Endothelial cell of umbilical vein (primary cell): ENCODE measurements around the gene EML6. TPM values are rescaled to one million over a fixed set of nuclear protein-coding genes. Genes with fewer than 3 reads are reported as not detected.
A peak's percentile ranks its signal among the peaks of the same experiment; 100 is the strongest.

Source experiments
- BruUV-seq: library from RNA; stranded (reverse); fragments of 400-500 nt; replicated peaks from 2 replicates; lab custom pipeline; 2021; lab: Mats Ljungman, UMichigan
- CTCF ChIA-PET: fragments of 300-600, 350-600 bp; sonication (Branson Sonifier 250); formaldehyde crosslinking; loops from one replicate; lab custom pipeline; 2021; ENCODE audit warnings: antibody characterized with exemption, inconsistent platforms; lab: Charles Lee
- POLR2A ChIA-PET: fragments of 300-600, 350-600 bp; sonication (Branson Sonifier 250); formaldehyde crosslinking; loops from one replicate; lab custom pipeline; 2021; ENCODE audit warnings: antibody characterized with exemption, inconsistent platforms; lab: Charles Lee
- DNase-seq: peaks from one replicate; pipeline ENCODE4 v3.0.0-alpha.2; 2011; ENCODE audit warnings: low read depth, low spot score
- FAIRE-seq: peaks from 2 replicates; lab custom pipeline; 2011; peaks lifted over from hg19 to GRCh38; lab: Jason Lieb, UNC
- H2AFZ ChIP-seq: 2 replicates; pipeline ENCODE4 v1.6.0; 2012; ENCODE audit warnings: low read depth, low read length, control low read depth, inconsistent platforms
- H3K27ac ChIP-seq: 2 replicates; pipeline ENCODE4 v1.5.1; 2011; ENCODE audit warnings: low read depth, mild to moderate bottlenecking, control low read depth, low read length, moderate library complexity; ENCODE audit not compliant: insufficient read depth
- H3K27me3 ChIP-seq, 2 experiments: 2 replicates each; pipeline versions ENCODE4 v1.6.0 to v1.6.1; 2011; ENCODE audit warnings: low read length in 2 of 2, mixed read lengths in 1 of 2; ENCODE audit not compliant: control insufficient read depth in 2 of 2, insufficient read depth in 2 of 2
- H3K36me3 ChIP-seq, 2 experiments: 2 replicates in 1 of 2; 3 replicates in 1 of 2; pipeline ENCODE4 v1.5.1; 2011; ENCODE audit warnings: low read length in 2 of 2, mild to moderate bottlenecking in 1 of 2, moderate library complexity in 1 of 2; ENCODE audit not compliant: control insufficient read depth in 2 of 2, insufficient read depth in 2 of 2; ENCODE audit errors: extremely low read depth in 1 of 2
- H3K4me1 ChIP-seq: 3 replicates; pipeline ENCODE4 v1.5.1; 2011; ENCODE audit warnings: mild to moderate bottlenecking, low read length; ENCODE audit not compliant: control insufficient read depth, insufficient read depth; ENCODE audit errors: extremely low read depth
- H3K4me2 ChIP-seq: 2 replicates; pipeline ENCODE4 v1.6.1; 2011; ENCODE audit warnings: low read length, control low read depth, mixed read lengths; ENCODE audit not compliant: insufficient read depth
- H3K4me3 ChIP-seq, 3 experiments: fragments of 200-600 bp in 1 of 3; sonication (generic), shearing (Covaris generic) in 1 of 3; replicated peaks in 1 of 3; 2 replicates each; pipeline ENCODE4 v1.5.1; 2011 to 2016; ENCODE audit warnings: control low read depth in 3 of 3, low read length in 3 of 3, mild to moderate bottlenecking in 2 of 3, inconsistent platforms in 1 of 3, low read depth in 1 of 3, moderate library complexity in 1 of 3; ENCODE audit not compliant: insufficient read depth in 1 of 3
- H3K79me2 ChIP-seq: 2 replicates; pipeline ENCODE4 v1.6.0; 2012; ENCODE audit warnings: low read length, inconsistent platforms; ENCODE audit not compliant: control insufficient read depth, insufficient read depth
- H3K9ac ChIP-seq: replicated peaks from 2 replicates; pipeline ENCODE3; 2011; ENCODE audit warnings: low read length, control low read depth; ENCODE audit not compliant: insufficient read depth; ENCODE audit errors: extremely low read depth
- H3K9me1 ChIP-seq: replicated peaks from 3 replicates; pipeline ENCODE4 v1.6.0; 2011; ENCODE audit warnings: mild to moderate bottlenecking, low read length; ENCODE audit not compliant: control insufficient read depth, insufficient read depth; ENCODE audit errors: extremely low read depth
- H3K9me3 ChIP-seq: replicated peaks from 2 replicates; pipeline ENCODE4 v1.5.1; 2012; ENCODE audit warnings: low read length, inconsistent platforms; ENCODE audit not compliant: control insufficient read depth, insufficient read depth
- H4K20me1 ChIP-seq: replicated peaks from 2 replicates; pipeline ENCODE3; 2011; ENCODE audit warnings: mild to moderate bottlenecking, low read length; ENCODE audit not compliant: control insufficient read depth, insufficient read depth; ENCODE audit errors: extremely low read depth
- EZH2 ChIP-seq: IDR thresholded peaks from 2 replicates; pipeline ENCODE4 v1.6.1; 2012; ENCODE audit warnings: borderline replicate concordance, low read depth, mild to moderate bottlenecking, moderate library complexity, low read length, inconsistent platforms; ENCODE audit not compliant: severe bottlenecking
- FOS ChIP-seq: IDR thresholded peaks from 2 replicates; pipeline ENCODE4 v1.6.1; 2011; ENCODE audit warnings: mild to moderate bottlenecking, low read length, moderate library complexity, borderline replicate concordance; ENCODE audit not compliant: insufficient read depth
- GATA2 ChIP-seq: IDR thresholded peaks from 2 replicates; pipeline ENCODE4 v1.7.0; 2011; ENCODE audit warnings: low read depth, mild to moderate bottlenecking, moderate library complexity, mixed read lengths, low read length; ENCODE audit not compliant: insufficient read length, insufficient read depth
- JUN ChIP-seq: IDR thresholded peaks from 2 replicates; pipeline ENCODE4 v1.6.1; 2011; ENCODE audit warnings: borderline replicate concordance, low read depth; ENCODE audit not compliant: insufficient read length, insufficient read depth
- MYC ChIP-seq: IDR thresholded peaks from one replicate; pipeline ENCODE4 v1.6.1; 2011; ENCODE audit warnings: mild to moderate bottlenecking, low read depth, low read length
- POLR2A ChIP-seq: IDR thresholded peaks from 2 replicates; pipeline ENCODE4 v1.6.1; 2012; ENCODE audit warnings: low read depth, mild to moderate bottlenecking, control low read depth, low read length
- POLR2AphosphoS5 ChIP-seq: IDR thresholded peaks from 2 replicates; pipeline ENCODE4 v1.6.1; 2012; ENCODE audit warnings: low read depth, mild to moderate bottlenecking, control low read depth, low read length, moderate library complexity; ENCODE audit not compliant: insufficient read depth
- dilution Hi-C: fragments of 300-500 bp; cut with MboI; formaldehyde crosslinking; loops from one replicate; pipeline ENCODE4 v1.15.0; 2019; ENCODE audit warnings: low sequenced_read_pairs; ENCODE audit not compliant: extremely low pct_ligation_motif_present
- intact Hi-C: fragments of 100-400 bp; cut with micrococcal nuclease; formaldehyde crosslinking; loops from one replicate; pipeline ENCODE4 v1.10.0; 2022
- polyA plus RNA-seq, 4 experiments: library from polyadenylated mRNA; depleted of rRNA in 3 of 4; stranded (reverse) in 3 of 4; unstranded in 1 of 4; fragments of >200 nt; gene quantifications; 2 replicates each; pipeline versions ENCODE4 v1.2.1 to v1.2.3, GENCODE V29; 2011 to 2012; ENCODE audit warnings: missing spikeins in 1 of 4
- total RNA-seq: library from RNA; stranded (reverse); gene quantifications from 2 replicates; pipeline ENCODE4 v1.2.3, GENCODE V29; 2021
- TF ChIP-seq, protein P1 (sequence below): IDR thresholded peaks from 2 replicates; pipeline ENCODE4 v1.6.1; 2011; ENCODE audit not compliant: insufficient read depth, insufficient read length
- TF ChIP-seq, protein P2 (sequence below), 2 donors: IDR thresholded peaks; 1 replicate in 1 of 2; 2 replicates in 1 of 2; pipeline ENCODE4 v1.5.1; 2011; ENCODE audit warnings: low read length in 2 of 2, mild to moderate bottlenecking in 2 of 2, moderate library complexity in 2 of 2, control low read depth in 1 of 2, inconsistent platforms in 1 of 2, low read depth in 1 of 2; ENCODE audit not compliant: insufficient read depth in 1 of 2; ENCODE audit errors: extremely low read depth in 1 of 2

Gene EML6
- total and polyA plus RNA-seq, 2 donors (not counting 3 experiments of a cell fraction or from before 2014, with no cell fraction given), result 0.79 to 2.1 TPM

DNA sequence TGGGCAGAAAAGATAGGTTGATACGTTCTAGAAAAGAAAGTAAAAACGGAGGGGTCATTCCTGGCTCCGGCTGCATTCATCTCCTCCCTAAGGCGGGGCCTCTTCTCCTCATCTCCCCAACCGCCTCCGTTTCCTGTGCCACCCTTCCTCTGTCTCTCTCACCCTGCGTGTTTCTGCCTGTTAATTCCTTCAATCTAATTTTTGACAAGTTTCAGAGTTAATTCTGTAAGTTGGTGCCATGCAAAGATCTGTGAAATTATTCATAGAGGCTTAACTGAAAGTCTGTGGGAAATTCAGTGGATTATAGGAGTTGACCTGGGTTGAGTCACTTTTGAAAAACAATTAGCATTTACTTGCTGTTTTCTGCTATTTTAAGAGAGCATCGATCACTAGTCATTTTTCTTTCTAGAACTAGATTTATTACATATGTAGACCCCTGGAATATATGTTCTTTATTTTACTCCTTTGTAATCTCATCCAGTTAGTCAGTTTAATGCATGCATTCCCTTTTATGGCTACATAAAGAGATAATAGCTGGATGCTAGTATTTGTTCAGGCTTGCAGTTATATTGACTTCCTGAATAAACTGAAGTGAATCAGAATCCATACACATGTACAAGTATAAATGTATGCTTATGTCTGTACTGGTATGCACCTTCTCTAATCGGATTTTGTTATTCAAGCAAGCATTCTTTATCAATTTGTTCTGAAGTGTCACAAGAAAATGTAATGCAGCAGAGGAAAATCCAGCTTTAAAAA is 91.1 kb downstream of the EML6 start:
- Histone ChIP-seq H3K27ac (no peak overlapping the region), H3K36me3 (no peaks in the 10 kb centered on the region), H3K9me1 (no peaks in the 10 kb centered on the region), H3K4me3 (no peak overlapping the region), H2AFZ (peak overlapping the region; percentile 53), H3K9ac (no peak overlapping the region), H3K4me2 (no peak overlapping the region), H4K20me1 (no peaks in the 10 kb centered on the region), H3K9me3 (no peaks in the 10 kb centered on the region), H3K4me1 (no peaks in the 10 kb centered on the region), H3K79me2 (no peaks in the 10 kb centered on the region), H3K27me3 (peaks cover 0 to 2% of the 10 kb centered on the region in 2 experiments)
- TF ChIP-seq FOS (no peak), EZH2 (no peak), POLR2A (no peak), MYC (no peak), JUN (no peak), GATA2 (no peak), POLR2AphosphoS5 (no peak)
- TF ChIP-seq, protein P1, sequence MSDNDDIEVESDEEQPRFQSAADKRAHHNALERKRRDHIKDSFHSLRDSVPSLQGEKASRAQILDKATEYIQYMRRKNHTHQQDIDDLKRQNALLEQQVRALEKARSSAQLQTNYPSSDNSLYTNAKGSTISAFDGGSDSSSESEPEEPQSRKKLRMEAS, result no peak
- TF ChIP-seq, protein P2, sequence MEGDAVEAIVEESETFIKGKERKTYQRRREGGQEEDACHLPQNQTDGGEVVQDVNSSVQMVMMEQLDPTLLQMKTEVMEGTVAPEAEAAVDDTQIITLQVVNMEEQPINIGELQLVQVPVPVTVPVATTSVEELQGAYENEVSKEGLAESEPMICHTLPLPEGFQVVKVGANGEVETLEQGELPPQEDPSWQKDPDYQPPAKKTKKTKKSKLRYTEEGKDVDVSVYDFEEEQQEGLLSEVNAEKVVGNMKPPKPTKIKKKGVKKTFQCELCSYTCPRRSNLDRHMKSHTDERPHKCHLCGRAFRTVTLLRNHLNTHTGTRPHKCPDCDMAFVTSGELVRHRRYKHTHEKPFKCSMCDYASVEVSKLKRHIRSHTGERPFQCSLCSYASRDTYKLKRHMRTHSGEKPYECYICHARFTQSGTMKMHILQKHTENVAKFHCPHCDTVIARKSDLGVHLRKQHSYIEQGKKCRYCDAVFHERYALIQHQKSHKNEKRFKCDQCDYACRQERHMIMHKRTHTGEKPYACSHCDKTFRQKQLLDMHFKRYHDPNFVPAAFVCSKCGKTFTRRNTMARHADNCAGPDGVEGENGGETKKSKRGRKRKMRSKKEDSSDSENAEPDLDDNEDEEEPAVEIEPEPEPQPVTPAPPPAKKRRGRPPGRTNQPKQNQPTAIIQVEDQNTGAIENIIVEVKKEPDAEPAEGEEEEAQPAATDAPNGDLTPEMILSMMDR (IDR thresholded peaks at IDR 0.05; ENCODE audit: extremely low read depth in 1 of 2, insufficient read depth in 1 of 2, low read depth in 1 of 2, low read length in 2 of 2), result no peak
- ChIA-PET CTCF (interaction anchor here (1.2 to 1.8 kb wide), 4 partner anchors 10 to 80 kb away, joined by 3 to 4 read pairs (median 3); no protein-coding TSS in a partner anchor), POLR2A (no interaction called here)
- dilution Hi-C loops, result no loop called here
- no peak for DNase-seq
- no peak for FAIRE-seq
- intact Hi-C loops, result no loop called here
- BruUV-seq, result no TSS peak
